GM13977 (cell line): ENCODE results near the gene NECAB3.

Experiments
- DNase-seq: peaks from one replicate; pipeline ENCODE4 v3.0.0; 2012; ENCODE audit warnings: low spot score
- in situ Hi-C: fragments of 300-500 bp; cut with MboI; formaldehyde crosslinking; loops from one replicate; pipeline ENCODE4 v1.12.0; 2022; ENCODE audit warnings: low sequenced_read_pairs, low pct_unique_long_range_greater_than_20kb, mixed read lengths, inconsistent platforms; ENCODE audit not compliant: unreplicated experiment
- TF ChIP-seq, protein P1 (sequence below): IDR thresholded peaks from 2 replicates; pipeline ENCODE4 v1.5.1; 2012; ENCODE audit warnings: mild to moderate bottlenecking, control low read depth; ENCODE audit not compliant: insufficient read depth; ENCODE audit errors: extremely low read depth, missing control alignments

Gene NECAB3

DNA sequence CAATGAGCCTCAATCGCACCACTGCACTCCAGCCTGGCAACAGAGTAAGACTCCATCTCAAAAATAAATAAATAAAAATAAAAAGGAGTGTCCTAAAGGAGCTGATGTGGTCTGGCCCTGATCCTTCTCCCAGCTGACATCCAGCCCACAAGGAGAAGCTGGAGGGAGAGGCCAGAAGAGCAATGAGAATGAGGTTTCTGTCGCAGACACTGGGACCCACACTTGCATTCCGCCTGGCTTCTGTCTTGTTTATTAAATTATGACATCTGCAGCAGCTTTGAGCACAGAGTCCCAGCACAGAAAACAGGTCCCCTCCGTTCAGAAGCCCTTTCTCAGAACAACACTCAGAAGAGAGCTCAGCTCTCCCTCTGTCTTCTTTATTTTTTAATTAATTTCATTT lies 22.2 kb upstream of the NECAB3 start:
- in situ Hi-C loops, result no loop called here
- DNase-seq, result no peak

DNA sequence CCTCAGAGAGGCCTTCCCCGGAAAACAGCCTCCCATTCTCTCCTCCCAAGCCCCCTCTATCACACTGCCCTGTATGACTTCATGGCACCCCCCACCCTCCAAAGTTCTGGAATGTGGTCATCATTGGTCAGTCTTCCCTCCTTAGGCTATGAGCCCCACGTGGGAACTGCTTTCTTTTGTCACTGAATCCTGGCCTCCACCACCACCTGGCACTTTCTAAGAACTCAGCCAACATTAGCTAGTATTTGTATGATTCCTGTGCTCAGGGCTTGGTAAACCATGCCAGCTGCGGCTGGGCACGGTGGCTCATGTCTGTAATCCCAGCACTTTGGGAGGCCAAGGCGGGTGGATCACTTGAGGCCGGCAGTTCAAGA lies 20.4 kb upstream of the NECAB3 start:
- in situ Hi-C loops, result no loop called here
- no peak for DNase-seq
- TF ChIP-seq, protein P1, sequence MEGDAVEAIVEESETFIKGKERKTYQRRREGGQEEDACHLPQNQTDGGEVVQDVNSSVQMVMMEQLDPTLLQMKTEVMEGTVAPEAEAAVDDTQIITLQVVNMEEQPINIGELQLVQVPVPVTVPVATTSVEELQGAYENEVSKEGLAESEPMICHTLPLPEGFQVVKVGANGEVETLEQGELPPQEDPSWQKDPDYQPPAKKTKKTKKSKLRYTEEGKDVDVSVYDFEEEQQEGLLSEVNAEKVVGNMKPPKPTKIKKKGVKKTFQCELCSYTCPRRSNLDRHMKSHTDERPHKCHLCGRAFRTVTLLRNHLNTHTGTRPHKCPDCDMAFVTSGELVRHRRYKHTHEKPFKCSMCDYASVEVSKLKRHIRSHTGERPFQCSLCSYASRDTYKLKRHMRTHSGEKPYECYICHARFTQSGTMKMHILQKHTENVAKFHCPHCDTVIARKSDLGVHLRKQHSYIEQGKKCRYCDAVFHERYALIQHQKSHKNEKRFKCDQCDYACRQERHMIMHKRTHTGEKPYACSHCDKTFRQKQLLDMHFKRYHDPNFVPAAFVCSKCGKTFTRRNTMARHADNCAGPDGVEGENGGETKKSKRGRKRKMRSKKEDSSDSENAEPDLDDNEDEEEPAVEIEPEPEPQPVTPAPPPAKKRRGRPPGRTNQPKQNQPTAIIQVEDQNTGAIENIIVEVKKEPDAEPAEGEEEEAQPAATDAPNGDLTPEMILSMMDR, result no peak

More for the DNA sequence above, 22.2 kb upstream of the NECAB3 start:
- TF ChIP-seq, protein P1, result no peak

DNA sequence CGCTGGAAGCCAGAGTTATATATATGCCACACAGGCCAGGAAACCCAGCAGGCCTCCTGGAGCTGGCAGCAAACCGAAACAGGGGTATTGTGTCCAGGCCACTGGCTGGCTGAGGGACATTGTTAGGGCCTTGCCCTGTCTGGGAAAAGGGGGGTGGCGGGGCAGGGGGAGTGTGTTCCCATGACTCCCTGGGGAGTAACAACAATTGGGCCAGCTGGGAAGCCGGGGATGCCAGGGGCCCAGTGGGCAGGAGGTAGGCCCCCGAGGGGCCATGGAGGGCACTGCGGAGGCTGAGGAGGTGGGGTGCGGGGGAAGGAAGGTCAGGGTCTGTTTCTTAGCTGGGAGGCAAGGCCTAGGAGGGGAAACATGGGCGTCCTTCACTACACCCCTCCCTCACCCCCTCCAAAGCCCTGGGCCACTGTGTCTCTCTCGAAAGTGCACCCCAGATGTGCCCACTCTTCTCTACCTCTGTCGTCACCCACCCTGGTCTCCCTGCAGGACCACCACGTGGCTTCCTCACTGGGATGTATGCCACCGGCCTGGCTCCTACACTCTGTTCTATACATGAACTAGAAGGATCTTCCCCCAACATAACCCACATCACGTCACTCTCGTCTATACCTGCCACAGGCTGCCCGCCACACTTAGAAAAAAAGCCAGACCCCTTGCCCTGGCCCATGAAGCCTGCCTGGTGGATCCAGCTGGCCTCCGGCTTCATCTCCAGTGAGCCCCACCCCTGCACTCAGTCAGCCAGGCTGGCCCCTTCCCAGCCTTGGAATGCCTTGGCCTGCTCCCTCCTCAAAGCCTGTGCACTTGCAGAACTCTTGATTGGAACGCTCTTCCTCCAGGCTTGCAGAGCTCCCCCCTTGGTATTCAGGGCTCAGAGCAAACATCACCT lies 19.8 kb upstream of the NECAB3 start:
- no peak for DNase-seq
- in situ Hi-C loops, result no loop called here
- TF ChIP-seq, protein P1, result no peak

DNA sequence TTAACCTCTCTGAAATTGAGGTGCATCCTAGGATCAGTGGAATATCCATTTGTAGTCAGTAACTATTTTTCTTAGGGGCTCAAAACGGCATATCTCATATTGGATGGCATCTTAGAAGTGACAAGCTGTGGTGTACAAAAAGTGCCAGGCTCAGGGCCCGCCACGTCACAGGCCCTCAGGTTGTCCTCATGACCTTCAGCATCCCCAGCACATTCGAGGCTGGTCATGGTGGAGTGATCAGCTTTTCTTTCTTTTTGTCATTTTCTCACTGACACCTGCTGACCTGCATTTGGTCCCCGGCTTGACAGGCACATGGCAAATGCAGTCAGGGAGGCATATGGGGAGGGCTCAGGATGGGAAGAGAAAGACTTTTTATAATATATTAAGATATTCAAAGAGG lies 19.1 kb upstream of the NECAB3 start:
- no peak for DNase-seq
- in situ Hi-C loops, result no loop called here
- TF ChIP-seq, protein P1, result no peak

DNA sequence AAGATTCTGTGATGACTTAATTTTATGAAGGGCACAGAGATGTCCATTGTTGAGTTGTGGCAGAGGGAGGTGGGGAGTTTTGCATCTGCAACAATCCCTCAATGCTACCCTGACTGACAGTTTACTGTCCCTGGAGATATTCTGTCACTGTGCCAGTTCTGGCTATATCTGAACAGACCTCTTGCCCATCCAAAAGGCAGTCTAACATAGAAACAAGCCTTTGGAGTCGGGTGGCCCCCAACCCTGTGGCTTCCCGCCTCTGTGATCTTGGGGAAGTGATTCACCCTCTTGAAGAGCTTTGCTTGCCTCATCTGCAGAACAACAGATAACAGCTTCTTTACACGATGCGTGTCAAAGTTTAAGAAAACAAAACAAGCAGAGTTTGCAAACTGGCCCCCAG lies 15.7 kb upstream of the NECAB3 start:
- DNase-seq, result no peak
- TF ChIP-seq, protein P1, result no peak
- in situ Hi-C loops, result no loop called here

DNA sequence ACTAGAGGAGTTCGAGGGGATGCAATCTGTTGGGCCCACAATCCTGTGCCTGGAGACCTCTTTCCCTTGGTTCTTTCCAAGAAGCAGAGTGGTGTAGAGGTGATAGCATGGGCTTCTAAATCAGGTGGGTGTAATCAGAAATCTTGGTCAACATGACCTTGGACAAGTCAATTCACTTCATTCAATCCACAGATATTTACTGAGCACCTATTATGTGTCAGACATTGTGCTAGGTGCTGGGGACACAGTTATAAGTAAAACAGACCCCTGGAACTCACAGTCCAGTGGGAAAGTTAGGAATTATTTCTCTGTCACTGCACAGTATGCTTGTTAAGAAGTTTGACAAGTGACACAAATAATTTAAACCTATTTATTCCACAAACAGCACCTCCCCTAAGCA lies 15.3 kb upstream of the NECAB3 start:
- in situ Hi-C loops, result no loop called here
- TF ChIP-seq, protein P1, result no peak
- DNase-seq, result no peak

DNA sequence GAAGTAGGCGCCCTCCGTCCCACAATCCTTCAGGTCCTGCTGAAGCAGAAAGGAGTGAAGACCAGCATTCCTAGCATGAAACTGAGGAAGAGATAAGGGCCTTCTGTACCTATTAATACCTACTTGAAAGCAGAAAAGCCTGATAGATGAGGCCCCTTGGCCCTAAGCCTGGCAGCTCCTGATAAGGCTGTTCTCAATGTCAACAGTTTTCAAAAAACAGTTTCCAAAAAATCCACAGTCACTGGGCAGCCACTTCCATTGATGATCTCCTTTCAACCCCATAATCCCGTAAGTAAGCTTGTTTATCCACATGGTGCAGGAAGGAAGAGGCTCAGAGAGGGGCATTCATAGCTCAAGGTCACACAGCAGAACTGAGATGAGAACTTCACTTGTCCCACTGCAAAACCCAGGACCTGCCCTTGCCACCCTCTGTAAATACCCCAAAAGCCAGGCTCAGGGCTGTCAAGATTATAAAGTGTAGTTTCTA lies 14.8 kb upstream of the NECAB3 start:
- in situ Hi-C loops, result no loop called here
- TF ChIP-seq, protein P1, result no peak
- no peak for DNase-seq
